Measurements from ENCODE around the gene ZBTB6. TPM values are rescaled to one million over a fixed set of nuclear protein-coding genes. Genes with fewer than 3 reads are reported as not detected.

Gene ZBTB6
- total RNA-seq, 1 donor from 2014 or later = 7.4 TPM

GRCh38 chr9:122950263-122950662, 37.1 kb upstream of the ZBTB6 start:
- Mint-ChIP-seq H3K4me3 (ENCODE audit: unreplicated experiment) (no peak overlapping the region), H3K9me3 (ENCODE audit: unreplicated experiment) (no peaks in the 10 kb centered on the region), H3K36me3 (ENCODE audit: low read depth, unreplicated experiment) (no peaks in the 10 kb centered on the region), H3K27me3 (ENCODE audit: unreplicated experiment) (peaks cover 2% of the 10 kb centered on the region), H3K4me1 (ENCODE audit: unreplicated experiment) (peaks cover 27% of the 10 kb centered on the region), H3K27ac (ENCODE audit: unreplicated experiment) (peak overlapping the region; percentile 11)
- TF ChIP-seq, protein P1, sequence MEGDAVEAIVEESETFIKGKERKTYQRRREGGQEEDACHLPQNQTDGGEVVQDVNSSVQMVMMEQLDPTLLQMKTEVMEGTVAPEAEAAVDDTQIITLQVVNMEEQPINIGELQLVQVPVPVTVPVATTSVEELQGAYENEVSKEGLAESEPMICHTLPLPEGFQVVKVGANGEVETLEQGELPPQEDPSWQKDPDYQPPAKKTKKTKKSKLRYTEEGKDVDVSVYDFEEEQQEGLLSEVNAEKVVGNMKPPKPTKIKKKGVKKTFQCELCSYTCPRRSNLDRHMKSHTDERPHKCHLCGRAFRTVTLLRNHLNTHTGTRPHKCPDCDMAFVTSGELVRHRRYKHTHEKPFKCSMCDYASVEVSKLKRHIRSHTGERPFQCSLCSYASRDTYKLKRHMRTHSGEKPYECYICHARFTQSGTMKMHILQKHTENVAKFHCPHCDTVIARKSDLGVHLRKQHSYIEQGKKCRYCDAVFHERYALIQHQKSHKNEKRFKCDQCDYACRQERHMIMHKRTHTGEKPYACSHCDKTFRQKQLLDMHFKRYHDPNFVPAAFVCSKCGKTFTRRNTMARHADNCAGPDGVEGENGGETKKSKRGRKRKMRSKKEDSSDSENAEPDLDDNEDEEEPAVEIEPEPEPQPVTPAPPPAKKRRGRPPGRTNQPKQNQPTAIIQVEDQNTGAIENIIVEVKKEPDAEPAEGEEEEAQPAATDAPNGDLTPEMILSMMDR (IDR thresholded peaks at IDR 0.05; ENCODE audit: unreplicated experiment) = no peak
- no peak for DNase-seq (ENCODE audit: low spot score)

DNA sequence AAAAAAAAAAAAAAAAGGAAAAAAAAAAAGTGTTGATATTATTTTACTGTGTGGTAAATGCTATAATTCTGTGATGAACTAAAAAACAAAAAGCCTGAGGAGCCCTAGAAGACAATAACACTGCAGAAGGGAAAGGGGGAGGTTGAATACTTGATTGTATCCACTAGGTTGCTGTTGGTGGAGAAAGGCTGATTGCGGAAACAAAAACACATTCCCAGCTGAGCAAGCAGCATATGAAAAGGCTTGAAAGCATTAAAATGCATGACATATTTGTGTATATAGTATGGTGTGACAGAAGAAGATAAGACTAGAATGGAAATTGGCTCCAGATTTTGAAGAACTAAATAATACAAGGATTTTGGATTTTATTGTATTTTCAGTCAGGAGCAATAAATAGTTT, 36.6 kb upstream of the ZBTB6 start:
- TF ChIP-seq, protein P1 (IDR thresholded peaks at IDR 0.05; ENCODE audit: unreplicated experiment) = no peak
- Mint-ChIP-seq H3K36me3 (ENCODE audit: low read depth, unreplicated experiment) (no peaks in the 10 kb centered on the region), H3K4me1 (ENCODE audit: unreplicated experiment) (peaks cover 24% of the 10 kb centered on the region), H3K4me3 (ENCODE audit: unreplicated experiment) (no peak overlapping the region), H3K27ac (ENCODE audit: unreplicated experiment) (peak overlapping the region; percentile 11), H3K27me3 (ENCODE audit: unreplicated experiment) (peaks cover 2% of the 10 kb centered on the region), H3K9me3 (ENCODE audit: unreplicated experiment) (no peaks in the 10 kb centered on the region)
- DNase-seq (ENCODE audit: low spot score) = no peak

GRCh38 chr9:122948313-122948712, 35.2 kb upstream of the ZBTB6 start:
- Mint-ChIP-seq H3K27ac (ENCODE audit: unreplicated experiment) (peak overlapping the region; percentile 80), H3K4me1 (ENCODE audit: unreplicated experiment) (peaks cover 24% of the 10 kb centered on the region), H3K36me3 (ENCODE audit: low read depth, unreplicated experiment) (no peaks in the 10 kb centered on the region), H3K27me3 (ENCODE audit: unreplicated experiment) (peaks cover 2% of the 10 kb centered on the region), H3K9me3 (ENCODE audit: unreplicated experiment) (no peaks in the 10 kb centered on the region), H3K4me3 (ENCODE audit: unreplicated experiment) (no peak overlapping the region)
- no peak for DNase-seq (ENCODE audit: low spot score)
- TF ChIP-seq, protein P1 (IDR thresholded peaks at IDR 0.05; ENCODE audit: unreplicated experiment) = no peak

GRCh38 chr9:122946461-122947005, 33.4 kb upstream of the ZBTB6 start:
- DNase-seq (ENCODE audit: low spot score) = no peak
- TF ChIP-seq, protein P1 (IDR thresholded peaks at IDR 0.05; ENCODE audit: unreplicated experiment) = no peak
- H3K4me3 Mint-ChIP-seq (ENCODE audit: unreplicated experiment) = no peak overlapping the region
- peaks cover 32% of the 10 kb centered on the region for H3K4me1 Mint-ChIP-seq (ENCODE audit: unreplicated experiment)
- no peaks in the 10 kb centered on the region for H3K36me3 Mint-ChIP-seq (ENCODE audit: low read depth, unreplicated experiment)
- peaks cover 4% of the 10 kb centered on the region for H3K27me3 Mint-ChIP-seq (ENCODE audit: unreplicated experiment)
- H3K9me3 Mint-ChIP-seq (ENCODE audit: unreplicated experiment) = no peaks in the 10 kb centered on the region
- H3K27ac Mint-ChIP-seq (ENCODE audit: unreplicated experiment) = no peak overlapping the region

- Mint-ChIP-seq H3K4me1 (ENCODE audit: unreplicated experiment) (peaks cover 36% of the 10 kb centered on the region), H3K4me3 (ENCODE audit: unreplicated experiment) (no peak overlapping the region), H3K36me3 (ENCODE audit: low read depth, unreplicated experiment) (no peaks in the 10 kb centered on the region), H3K27me3 (ENCODE audit: unreplicated experiment) (peaks cover 8% of the 10 kb centered on the region), H3K9me3 (ENCODE audit: unreplicated experiment) (no peaks in the 10 kb centered on the region), H3K27ac (ENCODE audit: unreplicated experiment) (peak overlapping the region; percentile 65)
- no peak for DNase-seq (ENCODE audit: low spot score)
- TF ChIP-seq, protein P1 (IDR thresholded peaks at IDR 0.05; ENCODE audit: unreplicated experiment) = no peak
Observed at GRCh38 chr9:122944960-122945888, 32.1 kb upstream of the ZBTB6 start.
